Tibial artery (tissue), 4 donors: ENCODE data around the gene CDH2.

Experiments
- DNase-seq, 2 donors: peaks; one replicate each; pipeline ENCODE4 v3.0.0-alpha.2; 2019
- H3K27ac ChIP-seq, 2 donors: fragments of 200-600 bp; sonication (generic) in 1 of 2; 1 replicate in 1 of 2; 2 replicates in 1 of 2; pipeline ENCODE4 v1.5.1; 2018 to 2019; ENCODE audit warnings: mild to moderate bottlenecking in 1 of 2
- H3K27me3 ChIP-seq, 2 donors: fragments of 200-600 bp; sonication (generic) in 1 of 2; one replicate each; pipeline versions ENCODE4 v1.5.1 to v1.6.0; 2016 to 2019
- H3K36me3 ChIP-seq, 3 donors: fragments of 200-600 bp; sonication (generic) in 2 of 3; one replicate each; pipeline ENCODE4 v1.5.1; 2016 to 2019; ENCODE audit warnings: mild to moderate bottlenecking in 2 of 3
- H3K4me1 ChIP-seq, 4 donors: fragments of 200-600 bp; sonication (generic) in 2 of 4; 1 replicate in 3 of 4; 2 replicates in 1 of 4; pipeline ENCODE4 v1.5.1; 2016 to 2019
- H3K4me3 ChIP-seq, 2 donors: fragments of 200-600 bp; sonication (generic) in 1 of 2; 1 replicate in 1 of 2; 2 replicates in 1 of 2; pipeline ENCODE4 v1.5.1; 2018 to 2019; ENCODE audit warnings: mild to moderate bottlenecking in 2 of 2
- H3K9me3 ChIP-seq, 3 donors: fragments of 200-600 bp; sonication (generic) in 1 of 3; one replicate each; pipeline ENCODE4 v1.5.1; 2016 to 2019
- CTCF ChIP-seq, 2 experiments: fragments of 200-600 bp in 1 of 2; fragments of 450-650 bp in 1 of 2; IDR thresholded peaks; one replicate each; pipeline ENCODE4 v1.5.1; 2017 to 2019; ENCODE audit warnings: antibody characterized with exemption in 2 of 2, mild to moderate bottlenecking in 1 of 2, moderate library complexity in 1 of 2
- intact Hi-C: fragments of 100-400 bp; cut with DNase I; formaldehyde crosslinking; loops from one replicate; pipeline ENCODE4 v1.15.0; 2023; ENCODE audit warnings: low total_unique reads

Gene CDH2

GRCh38 chr18:28109781-28110560 is 67.0 kb downstream of the CDH2 start:
- Histone ChIP-seq H3K4me1 (peaks cover 0 to 22% (median 0%) of the 10 kb centered on the region in 4 donors), H3K36me3 (no peaks in the 10 kb centered on the region), H3K4me3 (no peak overlapping the region), H3K27ac (no peak overlapping the region), H3K27me3 (no peaks in the 10 kb centered on the region), H3K9me3 (no peaks in the 10 kb centered on the region)
- no peak for TF ChIP-seq CTCF (IDR thresholded peaks at IDR 0.05)
- intact Hi-C loops, result no loop called here
- DNase-seq, result no peak

- no peaks in the 10 kb centered on the region for H3K9me3 ChIP-seq
- no peak overlapping the region for H3K4me3 ChIP-seq
- H3K27me3 ChIP-seq, result no peaks in the 10 kb centered on the region
- TF ChIP-seq CTCF (IDR thresholded peaks at IDR 0.05), result no peak
- DNase-seq, result no peak
- no peak overlapping the region for H3K27ac ChIP-seq
- H3K4me1 ChIP-seq, result peaks cover 0 to 13% (median 0%) of the 10 kb centered on the region in 4 donors
- intact Hi-C loops, result no loop called here
- no peaks in the 10 kb centered on the region for H3K36me3 ChIP-seq
Measured at GRCh38 chr18:28108814-28109213, 68.1 kb downstream of the CDH2 start.

GRCh38 chr18:28108254-28108653 is 68.7 kb downstream of the CDH2 start:
- H3K4me3 ChIP-seq, result no peak overlapping the region
- TF ChIP-seq CTCF (IDR thresholded peaks at IDR 0.05), result no peak
- H3K9me3 ChIP-seq, result no peaks in the 10 kb centered on the region
- peaks cover 0 to 10% (median 0%) of the 10 kb centered on the region in 4 donors for H3K4me1 ChIP-seq
- no peak overlapping the region for H3K27ac ChIP-seq
- intact Hi-C loops, result no loop called here
- H3K27me3 ChIP-seq, result no peaks in the 10 kb centered on the region
- DNase-seq, result no peak
- H3K36me3 ChIP-seq, result no peaks in the 10 kb centered on the region

GRCh38 chr18:28099237-28099636 is 77.7 kb downstream of the CDH2 start:
- no peaks in the 10 kb centered on the region for H3K27me3 ChIP-seq
- H3K27ac ChIP-seq, result no peak overlapping the region
- H3K4me1 ChIP-seq, result no peaks in the 10 kb centered on the region
- no peaks in the 10 kb centered on the region for H3K9me3 ChIP-seq
- H3K4me3 ChIP-seq, result no peak overlapping the region
- H3K36me3 ChIP-seq, result no peaks in the 10 kb centered on the region
- intact Hi-C loops, result no loop called here
- no peak for DNase-seq
- TF ChIP-seq CTCF (IDR thresholded peaks at IDR 0.05), result no peak

GRCh38 chr18:28095631-28096030 is 81.3 kb downstream of the CDH2 start:
- no peaks in the 10 kb centered on the region for H3K9me3 ChIP-seq
- intact Hi-C loops, result no loop called here

More at GRCh38 chr18:28095631-28096030, 81.3 kb downstream of the CDH2 start:
- no peak overlapping the region for H3K4me3 ChIP-seq
- no peak overlapping the region for H3K27ac ChIP-seq
- no peaks in the 10 kb centered on the region for H3K27me3 ChIP-seq
- no peaks in the 10 kb centered on the region for H3K36me3 ChIP-seq
- no peak for DNase-seq
- H3K4me1 ChIP-seq, result no peaks in the 10 kb centered on the region
- no peak for TF ChIP-seq CTCF (IDR thresholded peaks at IDR 0.05)
